Measurements from ENCODE around the gene CYLD. TPM values are rescaled to one million over a fixed set of nuclear protein-coding genes. Genes with fewer than 3 reads are reported as not detected.

The CYLD gene
- total RNA-seq, 4 donors from 2014 or later, result 31.1 to 77.6 (median 50.2) TPM

DNA sequence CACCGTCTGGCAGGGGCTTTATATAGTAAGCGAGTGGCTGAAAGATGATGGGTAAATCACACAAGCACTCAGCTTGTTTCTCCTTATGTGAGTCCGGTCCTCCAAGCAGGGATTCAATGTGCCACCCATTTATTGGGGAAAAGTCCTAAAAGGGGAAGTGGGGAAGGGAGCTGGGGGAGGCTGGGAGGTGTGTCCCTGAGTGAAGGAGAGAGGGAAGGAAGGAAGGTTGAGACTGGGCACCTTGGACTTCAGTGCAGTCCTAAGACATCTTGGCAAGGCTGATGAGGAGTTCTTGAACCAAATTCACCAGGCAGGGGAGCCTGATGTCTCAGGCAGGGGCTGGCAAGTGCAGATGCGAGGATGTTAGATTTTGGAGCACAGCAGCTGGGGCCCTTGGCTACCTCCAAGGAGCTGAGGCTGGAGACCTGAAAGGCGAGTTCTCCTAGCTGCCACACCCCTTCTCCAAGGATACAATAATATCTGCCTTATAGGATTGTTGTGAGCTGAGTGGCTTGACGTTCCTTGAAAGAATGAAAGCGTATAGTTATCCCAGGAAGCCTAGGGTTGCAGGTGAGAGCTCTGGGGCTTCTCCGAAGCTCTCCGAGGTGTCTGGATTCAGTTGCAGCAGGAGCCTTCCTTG, 23.0 kb upstream of the CYLD start:
- Histone ChIP-seq H3K36me3 (peaks cover 2% of the 10 kb centered on the region), H3K27ac (peak overlapping the region; percentile 87), H3K4me3 (peak overlapping the region; percentile 37), H3K4me1 (peaks cover 33% of the 10 kb centered on the region), H3K27me3 (no peaks in the 10 kb centered on the region), H3K9me3 (no peaks in the 10 kb centered on the region)
- TF ChIP-seq EP300 (IDR thresholded peaks at IDR 0.05), result no peak
- TF ChIP-seq, protein P1, sequence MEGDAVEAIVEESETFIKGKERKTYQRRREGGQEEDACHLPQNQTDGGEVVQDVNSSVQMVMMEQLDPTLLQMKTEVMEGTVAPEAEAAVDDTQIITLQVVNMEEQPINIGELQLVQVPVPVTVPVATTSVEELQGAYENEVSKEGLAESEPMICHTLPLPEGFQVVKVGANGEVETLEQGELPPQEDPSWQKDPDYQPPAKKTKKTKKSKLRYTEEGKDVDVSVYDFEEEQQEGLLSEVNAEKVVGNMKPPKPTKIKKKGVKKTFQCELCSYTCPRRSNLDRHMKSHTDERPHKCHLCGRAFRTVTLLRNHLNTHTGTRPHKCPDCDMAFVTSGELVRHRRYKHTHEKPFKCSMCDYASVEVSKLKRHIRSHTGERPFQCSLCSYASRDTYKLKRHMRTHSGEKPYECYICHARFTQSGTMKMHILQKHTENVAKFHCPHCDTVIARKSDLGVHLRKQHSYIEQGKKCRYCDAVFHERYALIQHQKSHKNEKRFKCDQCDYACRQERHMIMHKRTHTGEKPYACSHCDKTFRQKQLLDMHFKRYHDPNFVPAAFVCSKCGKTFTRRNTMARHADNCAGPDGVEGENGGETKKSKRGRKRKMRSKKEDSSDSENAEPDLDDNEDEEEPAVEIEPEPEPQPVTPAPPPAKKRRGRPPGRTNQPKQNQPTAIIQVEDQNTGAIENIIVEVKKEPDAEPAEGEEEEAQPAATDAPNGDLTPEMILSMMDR (IDR thresholded peaks at IDR 0.05), result no peak
- no peak for TF ChIP-seq POLR2AphosphoS5 (IDR thresholded peaks at IDR 0.05)
- TF ChIP-seq POLR2A (IDR thresholded peaks at IDR 0.05), result no peak
- 58% methylated on average over 9 of the region's 9 CpGs for WGBS
- no peak for DNase-seq (ENCODE audit: low spot score in 2 of 2)

DNA sequence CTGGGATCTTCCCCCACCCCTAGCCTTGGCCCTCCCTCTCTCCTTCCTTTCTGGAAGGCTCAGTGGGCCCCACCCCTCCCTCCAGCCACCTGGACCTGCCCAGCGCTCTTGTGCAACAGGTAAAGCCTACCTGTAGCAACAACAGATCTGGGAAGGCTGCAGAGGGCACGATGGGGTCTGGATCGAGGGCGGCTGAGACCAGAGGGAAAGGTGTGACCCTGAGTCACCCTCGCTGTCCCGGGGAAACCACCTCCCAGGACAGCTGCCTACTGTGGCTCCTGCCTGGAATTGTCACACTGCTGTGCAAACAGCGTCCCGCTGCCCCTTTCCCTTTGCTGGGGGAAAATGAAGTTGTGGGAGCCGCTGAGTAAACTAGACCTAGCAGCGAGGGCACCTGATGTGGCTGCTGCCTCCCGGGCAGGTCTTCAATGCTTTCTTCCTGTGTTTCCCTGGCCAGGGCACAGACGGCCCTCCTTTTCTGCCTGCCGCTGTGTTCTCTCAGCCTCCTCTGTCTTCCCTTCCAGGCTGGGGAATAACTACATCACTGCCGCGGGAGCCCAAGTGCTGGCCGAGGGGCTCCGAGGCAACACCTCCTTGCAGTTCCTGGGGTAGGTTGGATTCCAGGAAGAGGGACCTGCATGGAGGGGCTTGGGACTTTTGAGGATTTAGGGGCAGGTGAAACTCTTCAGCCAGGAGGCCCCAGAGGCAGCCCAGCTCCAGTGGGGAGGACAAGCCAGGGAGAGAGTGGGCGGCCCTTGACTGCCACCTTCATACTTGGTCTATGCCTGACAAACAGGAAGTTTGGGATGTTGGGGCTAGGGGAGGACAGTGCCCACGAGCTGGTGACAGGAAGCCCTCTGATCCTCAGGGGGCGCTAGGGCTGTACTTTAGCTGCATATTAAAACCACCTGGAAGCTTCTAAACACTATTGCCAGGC, 22.2 kb upstream of the CYLD start:
- Histone ChIP-seq H3K4me3 (peak overlapping the region; percentile 37), H3K27me3 (no peaks in the 10 kb centered on the region), H3K9me3 (no peaks in the 10 kb centered on the region), H3K36me3 (peaks cover 3% of the 10 kb centered on the region), H3K27ac (peak overlapping the region; percentile 87), H3K4me1 (peaks cover 33% of the 10 kb centered on the region)
- TF ChIP-seq EP300 (IDR thresholded peaks at IDR 0.05) (no peak), POLR2AphosphoS5 (IDR thresholded peaks at IDR 0.05) (no peak), POLR2A (IDR thresholded peaks at IDR 0.05) (no peak)
- TF ChIP-seq, protein P1 (IDR thresholded peaks at IDR 0.05), result no peak
- DNase-seq (ENCODE audit: low spot score in 2 of 2), result no peak
- WGBS, result 66% methylated on average over 15 of the region's 20 CpGs

DNA sequence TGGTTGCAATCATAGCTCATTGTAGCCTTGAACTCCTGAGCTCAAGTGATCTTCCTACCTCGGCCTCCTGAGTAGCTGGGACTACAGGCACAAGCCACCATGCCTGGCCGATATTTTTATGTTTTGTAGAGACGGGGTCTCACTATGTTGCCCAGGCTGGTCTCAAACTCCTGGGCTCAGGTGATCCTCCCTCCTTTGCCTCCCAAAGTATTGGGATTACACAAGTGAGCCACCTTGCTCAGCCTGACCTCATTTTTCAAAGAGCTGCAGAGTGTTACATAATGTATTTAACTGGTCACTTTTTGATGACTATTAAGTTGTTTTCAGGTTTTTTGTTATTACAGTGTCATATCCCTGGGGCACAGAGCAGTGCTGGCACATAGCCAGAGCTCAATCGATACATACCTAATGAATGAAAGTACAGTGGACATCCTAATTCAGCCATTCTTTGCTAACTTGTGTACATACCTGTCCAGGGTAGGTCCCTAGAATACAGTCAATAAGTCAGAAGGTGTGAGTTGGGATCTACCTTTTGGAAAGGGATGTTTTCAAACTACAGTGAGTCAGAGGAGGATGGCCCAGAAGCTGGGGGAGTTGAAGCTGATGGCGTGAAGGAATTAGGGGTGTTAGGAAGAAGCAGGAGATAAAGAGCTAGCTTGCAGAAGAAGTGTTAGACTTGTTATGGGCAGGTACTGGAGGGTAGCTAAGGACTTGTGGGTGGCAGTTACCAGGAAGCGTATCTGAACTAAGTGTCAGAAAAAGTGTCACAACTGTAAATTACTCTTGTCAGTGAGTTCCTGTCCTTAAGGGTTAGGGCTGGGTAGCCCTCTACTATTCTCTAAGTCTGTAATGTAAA, 20.1 kb upstream of the CYLD start:
- H3K9me3 ChIP-seq, result no peaks in the 10 kb centered on the region
- peaks cover 28% of the 10 kb centered on the region for H3K4me1 ChIP-seq
- no peak overlapping the region for H3K27ac ChIP-seq
- 93% methylated on average over 6 of the region's 6 CpGs for WGBS
- DNase-seq (ENCODE audit: low spot score in 2 of 2), result peak in 1 of 2 donors; percentile 38
- H3K36me3 ChIP-seq, result peaks cover 3% of the 10 kb centered on the region
- TF ChIP-seq POLR2A (IDR thresholded peaks at IDR 0.05) (no peak), POLR2AphosphoS5 (IDR thresholded peaks at IDR 0.05) (no peak), EP300 (IDR thresholded peaks at IDR 0.05) (no peak)
- TF ChIP-seq, protein P1 (IDR thresholded peaks at IDR 0.05), result no peak
- H3K4me3 ChIP-seq, result no peak overlapping the region
- H3K27me3 ChIP-seq, result no peaks in the 10 kb centered on the region

DNA sequence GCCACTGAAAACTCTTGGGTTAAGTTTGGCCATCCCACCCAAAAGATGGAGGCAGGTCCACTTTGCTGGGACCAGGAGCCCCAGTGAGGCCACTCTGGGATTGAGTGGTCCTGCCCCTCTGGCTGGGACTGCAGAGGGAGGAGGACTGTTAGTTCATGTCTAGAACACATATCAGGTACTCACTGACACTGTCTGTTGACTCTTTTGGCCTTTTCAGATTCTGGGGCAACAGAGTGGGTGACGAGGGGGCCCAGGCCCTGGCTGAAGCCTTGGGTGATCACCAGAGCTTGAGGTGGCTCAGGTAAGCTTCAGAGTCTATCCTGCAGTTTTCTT, 19.5 kb upstream of the CYLD start:
- Histone ChIP-seq H3K27ac (no peak overlapping the region), H3K9me3 (no peaks in the 10 kb centered on the region)
- DNase-seq (ENCODE audit: low spot score in 2 of 2), result no peak

More for the DNA sequence above, 19.5 kb upstream of the CYLD start:
- WGBS, result 100% methylated on average over 1 of the region's 1 CpG
- Histone ChIP-seq H3K4me1 (peaks cover 28% of the 10 kb centered on the region), H3K36me3 (peaks cover 3% of the 10 kb centered on the region), H3K27me3 (no peaks in the 10 kb centered on the region), H3K4me3 (no peak overlapping the region)
- TF ChIP-seq, protein P1 (IDR thresholded peaks at IDR 0.05), result no peak
- TF ChIP-seq POLR2A (IDR thresholded peaks at IDR 0.05), result no peak

All from suprapubic skin (tissue), 4 donors.